ENCODE measurements around the gene DYNLRB1.
A peak's percentile ranks its signal among the peaks of the same experiment; 100 is the strongest.

DYNLRB1 gene

DNA sequence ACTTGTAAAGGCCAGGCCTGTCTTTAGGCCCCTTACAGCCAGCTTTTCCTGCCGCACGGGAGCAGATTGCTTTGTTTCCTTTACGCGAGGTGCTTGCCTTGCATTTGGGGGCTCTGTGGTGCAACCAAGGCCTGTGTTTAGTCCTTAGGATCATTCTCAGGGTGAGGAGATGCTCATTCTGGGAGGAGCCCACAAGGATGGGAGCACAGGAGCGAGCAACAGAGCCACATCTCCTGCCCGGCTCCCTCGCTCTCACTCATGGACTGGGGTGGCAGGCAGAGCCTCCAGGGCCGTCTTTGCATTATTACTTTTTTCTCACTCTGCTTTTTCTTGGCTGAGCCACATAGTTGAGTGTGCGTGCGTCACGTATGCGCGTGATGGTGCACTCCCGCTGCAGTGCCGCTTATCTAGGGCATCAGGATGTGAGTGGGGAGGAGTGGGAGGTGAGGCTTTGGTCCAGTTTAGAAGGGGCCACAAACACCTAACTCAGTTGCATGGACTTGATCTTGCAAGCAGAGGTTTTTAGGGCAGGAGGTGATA lies 19.1 kb downstream of the DYNLRB1 start:
- H3K4me3 ChIP-seq (ENCODE audit: low read depth, low read length), result no peak overlapping the region

GRCh38 chr20:34535857-34536256 lies 19.6 kb downstream of the DYNLRB1 start:
- H3K4me3 ChIP-seq (ENCODE audit: low read depth, low read length), result no peak overlapping the region
- no peak for DNase-seq (ENCODE audit: low read depth)
- in situ Hi-C loops (cut with HindIII; ENCODE audit: low sequenced_read_pairs), result no loop called here
- TF ChIP-seq, protein P1, sequence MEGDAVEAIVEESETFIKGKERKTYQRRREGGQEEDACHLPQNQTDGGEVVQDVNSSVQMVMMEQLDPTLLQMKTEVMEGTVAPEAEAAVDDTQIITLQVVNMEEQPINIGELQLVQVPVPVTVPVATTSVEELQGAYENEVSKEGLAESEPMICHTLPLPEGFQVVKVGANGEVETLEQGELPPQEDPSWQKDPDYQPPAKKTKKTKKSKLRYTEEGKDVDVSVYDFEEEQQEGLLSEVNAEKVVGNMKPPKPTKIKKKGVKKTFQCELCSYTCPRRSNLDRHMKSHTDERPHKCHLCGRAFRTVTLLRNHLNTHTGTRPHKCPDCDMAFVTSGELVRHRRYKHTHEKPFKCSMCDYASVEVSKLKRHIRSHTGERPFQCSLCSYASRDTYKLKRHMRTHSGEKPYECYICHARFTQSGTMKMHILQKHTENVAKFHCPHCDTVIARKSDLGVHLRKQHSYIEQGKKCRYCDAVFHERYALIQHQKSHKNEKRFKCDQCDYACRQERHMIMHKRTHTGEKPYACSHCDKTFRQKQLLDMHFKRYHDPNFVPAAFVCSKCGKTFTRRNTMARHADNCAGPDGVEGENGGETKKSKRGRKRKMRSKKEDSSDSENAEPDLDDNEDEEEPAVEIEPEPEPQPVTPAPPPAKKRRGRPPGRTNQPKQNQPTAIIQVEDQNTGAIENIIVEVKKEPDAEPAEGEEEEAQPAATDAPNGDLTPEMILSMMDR (IDR thresholded peaks at IDR 0.05; ENCODE audit: low read depth, low read length, missing control alignments), result no peak

More for the DNA sequence above, 19.1 kb downstream of the DYNLRB1 start:
- in situ Hi-C loops (cut with HindIII; ENCODE audit: low sequenced_read_pairs), result no loop called here
- no peak for DNase-seq (ENCODE audit: low read depth)
- TF ChIP-seq, protein P1 (IDR thresholded peaks at IDR 0.05; ENCODE audit: low read depth, low read length, missing control alignments), result no peak

DNA sequence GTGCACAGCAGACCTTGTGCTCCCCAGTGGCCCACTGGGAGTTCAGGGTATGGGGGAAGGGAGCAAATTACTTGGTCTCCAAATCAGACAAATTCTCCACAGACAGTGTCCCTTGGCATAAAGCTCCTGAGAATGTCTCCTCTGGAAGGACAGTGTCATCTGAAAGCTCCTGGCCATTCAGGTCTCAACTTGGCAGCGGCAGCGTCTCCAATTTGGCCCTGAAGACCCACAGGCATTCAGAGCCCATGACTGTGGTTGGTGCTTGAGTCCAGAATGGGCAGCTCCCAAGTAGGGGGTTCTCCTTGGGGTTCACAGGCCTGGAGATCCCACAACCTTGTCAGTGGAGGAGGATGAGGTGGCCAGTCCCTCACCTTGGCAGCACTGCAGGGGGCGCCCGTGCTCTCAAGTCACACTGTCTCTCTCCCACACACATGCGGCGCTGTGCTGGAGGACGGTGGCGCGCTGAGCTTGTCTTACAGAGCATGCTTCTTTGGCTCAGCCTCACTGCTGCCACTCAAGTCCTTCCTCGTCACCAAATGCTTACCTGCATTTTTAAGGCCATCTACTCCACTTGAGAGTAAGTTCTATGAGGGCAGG lies 20.7 kb downstream of the DYNLRB1 start:
- DNase-seq (ENCODE audit: low read depth), result no peak
- in situ Hi-C loops (cut with HindIII; ENCODE audit: low sequenced_read_pairs), result no loop called here
- no peak overlapping the region for H3K4me3 ChIP-seq (ENCODE audit: low read depth, low read length)
- TF ChIP-seq, protein P1 (IDR thresholded peaks at IDR 0.05; ENCODE audit: low read depth, low read length, missing control alignments), result peak; percentile 22

DNA sequence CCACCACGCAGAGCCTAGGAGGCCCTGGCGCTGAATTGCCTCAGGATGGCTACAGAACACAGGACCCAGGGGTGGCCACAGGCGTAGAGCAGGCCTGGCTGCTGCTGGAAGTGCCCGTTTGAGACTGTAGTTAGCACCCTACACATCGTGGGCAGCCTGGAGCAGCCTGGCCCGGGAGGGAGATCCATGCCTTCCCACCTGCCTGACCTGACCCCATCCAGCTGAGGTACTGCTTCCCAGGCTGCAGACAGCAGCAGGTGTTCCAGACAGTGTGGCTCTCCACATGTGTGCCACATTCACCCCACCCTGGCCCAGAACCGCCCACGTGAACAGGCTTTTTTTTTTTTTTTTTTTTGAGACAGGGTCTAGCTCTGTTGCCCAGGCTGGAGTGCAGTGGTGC lies 21.4 kb downstream of the DYNLRB1 start:
- TF ChIP-seq, protein P1 (IDR thresholded peaks at IDR 0.05; ENCODE audit: low read depth, low read length, missing control alignments), result no peak
- H3K4me3 ChIP-seq (ENCODE audit: low read depth, low read length), result no peak overlapping the region
- in situ Hi-C loops (cut with HindIII; ENCODE audit: low sequenced_read_pairs), result no loop called here
- no peak for DNase-seq (ENCODE audit: low read depth)

DNA sequence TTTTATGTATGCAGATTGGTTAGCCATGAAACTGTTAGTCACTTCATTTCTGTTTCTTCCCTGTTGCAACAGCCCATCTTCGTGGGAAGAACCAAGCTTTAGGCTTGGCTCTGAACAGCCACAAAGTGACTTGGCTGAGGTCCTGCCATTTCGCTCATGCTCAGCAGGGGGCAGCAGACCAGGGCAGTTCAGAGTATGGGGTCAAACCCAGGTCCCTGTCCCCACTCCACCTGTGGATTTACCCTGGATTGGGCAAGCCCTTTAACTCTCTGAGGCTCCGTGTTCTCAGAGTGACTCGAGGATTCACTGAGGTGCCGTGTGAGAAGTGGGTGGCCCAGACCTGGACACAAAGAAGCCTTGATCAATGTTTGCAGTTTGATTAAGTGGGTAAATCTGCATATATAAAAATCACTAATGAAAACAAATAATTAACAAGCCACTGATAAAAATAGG lies 22.5 kb downstream of the DYNLRB1 start:
- H3K4me3 ChIP-seq (ENCODE audit: low read depth, low read length), result no peak overlapping the region
- in situ Hi-C loops (cut with HindIII; ENCODE audit: low sequenced_read_pairs), result no loop called here
- no peak for DNase-seq (ENCODE audit: low read depth)
- TF ChIP-seq, protein P1 (IDR thresholded peaks at IDR 0.05; ENCODE audit: low read depth, low read length, missing control alignments), result peak; percentile 78

DNA sequence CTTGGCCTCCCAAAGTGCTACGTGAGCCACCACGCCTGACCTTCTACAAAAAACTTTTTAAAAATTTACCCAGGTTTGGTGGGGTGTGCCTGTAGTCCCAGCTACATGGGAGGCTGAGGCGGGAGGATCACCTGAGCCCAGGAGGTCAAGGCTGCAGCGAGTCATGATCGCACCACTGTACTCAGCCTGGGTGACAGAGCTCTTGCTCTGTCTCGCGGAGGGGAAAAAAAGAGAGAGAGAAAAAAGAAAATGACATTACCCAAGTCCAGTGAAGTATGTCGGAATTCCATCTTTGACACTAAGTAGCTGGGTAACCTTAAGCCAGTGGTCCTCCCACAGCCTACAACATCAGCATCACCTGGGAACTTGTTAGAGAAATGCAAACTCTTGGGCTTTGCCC lies 23.5 kb downstream of the DYNLRB1 start:
- in situ Hi-C loops (cut with HindIII; ENCODE audit: low sequenced_read_pairs), result no loop called here

More for the DNA sequence above, 23.5 kb downstream of the DYNLRB1 start:
- DNase-seq (ENCODE audit: low read depth), result no peak
- TF ChIP-seq, protein P1 (IDR thresholded peaks at IDR 0.05; ENCODE audit: low read depth, low read length, missing control alignments), result no peak
- H3K4me3 ChIP-seq (ENCODE audit: low read depth, low read length), result no peak overlapping the region

Data from astrocyte of the cerebellum (primary cell).